HepG2 (cell line): Measurements from ENCODE around the gene BMPER. TPM values are rescaled to one million over a fixed set of nuclear protein-coding genes. Genes with fewer than 3 reads are reported as not detected.

Experiments used
- ATAC-seq: fragments of 200-7000 bp; cut with Tn5 transposase; 3 replicates; pipeline ENCODE4 v1.9.1; 2020; ENCODE audit warnings: mild to moderate bottlenecking, moderate library complexity
- BruUV-seq: library from RNA; stranded (reverse); fragments of 400-500 nt; replicated peaks from 2 replicates; lab custom pipeline; 2021; lab: Mats Ljungman, UMichigan
- CTCF ChIA-PET: fragments of 300-600 bp; formaldehyde crosslinking; extraction: SDS; loops from one replicate; lab custom pipeline; 2021; ENCODE audit warnings: low total read pairs, inconsistent platforms, low intra/inter-chr PET ratio; lab: Yijun Ruan, JAX
- POLR2A ChIA-PET: fragments of 350-600 bp; sonication (Branson Sonifier 250); formaldehyde crosslinking; loops from one replicate; lab custom pipeline; 2020; ENCODE audit warnings: antibody characterized with exemption, inconsistent platforms; lab: Yijun Ruan, JAX
- DNase-seq: peaks from one replicate; pipeline ENCODE4 v3.0.0-alpha.2; 2015; ENCODE audit warnings: low spot score
- FAIRE-seq: peaks from 3 replicates; lab custom pipeline; 2011; peaks lifted over from hg19 to GRCh38; lab: Jason Lieb, UNC
- H2AFZ ChIP-seq: one replicate; pipeline ENCODE4 v1.6.1; 2011; ENCODE audit warnings: low read length, inconsistent platforms
- H3K27ac ChIP-seq: fragments of 300-600 bp; 3 replicates; pipeline ENCODE4 v1.8.0; 2011; ENCODE audit warnings: mixed run types, mild to moderate bottlenecking, mixed read lengths, low read length, inconsistent platforms; ENCODE audit not compliant: insufficient read depth; ENCODE audit errors: extremely low read length
- H3K27me3 ChIP-seq, 2 experiments: fragments of 200-600 bp in 1 of 2; 2 replicates in 1 of 2; 3 replicates in 1 of 2; pipeline versions ENCODE4 v1.6.0 to v1.8.0; 2011; ENCODE audit warnings: low read length in 2 of 2, mild to moderate bottlenecking in 2 of 2, moderate library complexity in 2 of 2, inconsistent platforms in 1 of 2; ENCODE audit not compliant: insufficient read depth in 2 of 2, control insufficient read depth in 1 of 2
- H3K36me3 ChIP-seq, 2 experiments: fragments of 200-600 bp in 1 of 2; replicated peaks in 1 of 2; 2 replicates in 1 of 2; 3 replicates in 1 of 2; pipeline versions ENCODE4 v1.5.1 to v1.8.0; 2011; ENCODE audit warnings: low read length in 2 of 2, inconsistent platforms in 1 of 2; ENCODE audit not compliant: insufficient read depth in 2 of 2, control insufficient read depth in 1 of 2
- H3K4me1 ChIP-seq: 2 replicates; pipeline ENCODE4 v1.5.1; 2012; ENCODE audit warnings: low read length, inconsistent platforms; ENCODE audit not compliant: insufficient read depth
- H3K4me2 ChIP-seq: 2 replicates; pipeline ENCODE4 v1.6.0; 2011; ENCODE audit warnings: low read depth, low read length, inconsistent platforms
- H3K4me3 ChIP-seq, 3 experiments: fragments of 200-600 bp in 1 of 3; sonication (generic), shearing (Covaris generic) in 1 of 3; replicated peaks in 1 of 3; 2 replicates each; pipeline ENCODE4 v1.5.1; 2011 to 2016; ENCODE audit warnings: low read length in 3 of 3, inconsistent platforms in 2 of 3, low read depth in 2 of 3, mild to moderate bottlenecking in 2 of 3, control low read depth in 1 of 3, mixed read lengths in 1 of 3; ENCODE audit not compliant: insufficient read depth in 1 of 3
- H3K79me2 ChIP-seq: one replicate; pipeline ENCODE4 v1.6.1; 2011; ENCODE audit warnings: low read length, inconsistent platforms; ENCODE audit not compliant: insufficient read depth
- H3K9ac ChIP-seq: 2 replicates; pipeline ENCODE4 v1.6.0; 2011; ENCODE audit warnings: mild to moderate bottlenecking, low read depth, low read length, inconsistent platforms; ENCODE audit not compliant: insufficient read depth
- H3K9me3 ChIP-seq: 2 replicates; pipeline ENCODE4 v1.5.1; 2012; ENCODE audit warnings: mild to moderate bottlenecking, low read length
- H4K20me1 ChIP-seq: 2 replicates; pipeline ENCODE4 v1.6.0; 2011; ENCODE audit warnings: inconsistent platforms, mild to moderate bottlenecking, low read length, moderate library complexity; ENCODE audit not compliant: insufficient read depth
- KLF16 ChIP-seq, 2 experiments: sonication (generic) in 1 of 2; formaldehyde crosslinking in 1 of 2; IDR thresholded peaks; 2 replicates each; pipeline versions ENCODE4 v1.6.1 to v1.8.0; 2016 to 2023; ENCODE audit warnings: missing genetic modification reagents in 2 of 2, missing compliant biosample characterization in 1 of 2
- SNRNP70 ChIP-seq: fragments of 200-400 bp; formaldehyde crosslinking; IDR thresholded peaks from 2 replicates; pipeline ENCODE4 v1.6.1; 2017; ENCODE audit warnings: mild to moderate bottlenecking, low read depth, low read length, moderate library complexity
- ZNF441 ChIP-seq: sonication (generic); formaldehyde crosslinking; IDR thresholded peaks from 2 replicates; pipeline ENCODE4 v1.7.0; 2021; ENCODE audit warnings: missing genetic modification reagents, borderline replicate concordance
- ZNF724P ChIP-seq: sonication (generic); formaldehyde crosslinking; IDR thresholded peaks from 2 replicates; pipeline ENCODE4 v1.8.0; 2022; ENCODE audit warnings: missing genetic modification reagents, borderline replicate concordance
- ZNF761 ChIP-seq: sonication (generic); formaldehyde crosslinking; conservative IDR thresholded peaks from 2 replicates; pipeline ENCODE4 v1.4.0; 2020; ENCODE audit warnings: mild to moderate bottlenecking, missing genetic modification reagents
- WGBS: methylation state at CpG from one replicate; pipeline ENCODE4 v1.1.6; 2017; ENCODE audit warnings: low lambda C conversion rate; 5-methylcytosine and 5-hydroxymethylcytosine counted together
- in situ Hi-C: cut with HindIII; loops from 2 replicates; pipeline ENCODE4 v1.10.0; 2017; ENCODE audit warnings: low pct_unique_long_range_greater_than_20kb; ENCODE audit not compliant: extremely low pct_ligation_motif_present
- intact Hi-C: fragments of 100-400 bp; cut with micrococcal nuclease; formaldehyde crosslinking; loops from one replicate; pipeline ENCODE4 v1.10.0; 2022; ENCODE audit not compliant: unreplicated experiment
- polyA plus RNA-seq, 8 experiments: library from polyadenylated mRNA; depleted of rRNA in 3 of 8; stranded (reverse) in 7 of 8; unstranded in 1 of 8; fragments of >200 nt; fragmentation: Illumina TruSeq in 4 of 8; extraction: Trizol in 4 of 8; gene quantifications; 2 replicates each; pipeline versions ENCODE4 v1.2.1 to v1.2.3, GENCODE V29; 2011 to 2016; ENCODE audit warnings: low read depth in 4 of 8, missing spikeins in 1 of 8, mixed read lengths in 1 of 8; ENCODE audit not compliant: insufficient read depth in 1 of 8
- total RNA-seq, 5 experiments: library from RNA; depleted of rRNA; stranded (reverse); fragments of >200 nt; fragmentation: Illumina TruSeq; extraction: Trizol; gene quantifications; 2 replicates each; pipeline ENCODE4 v1.2.3, GENCODE V29; 2016; ENCODE audit warnings: low read depth in 1 of 5
- TF ChIP-seq, protein P1 (sequence below): sonication (generic); formaldehyde crosslinking; IDR thresholded peaks from 2 replicates; pipeline ENCODE4 v1.5.0; 2020; ENCODE audit warnings: mild to moderate bottlenecking, missing genetic modification reagents
- TF ChIP-seq, protein P2 (sequence below): sonication (generic); formaldehyde crosslinking; IDR thresholded peaks from 2 replicates; pipeline ENCODE4 v1.5.1; 2020; ENCODE audit warnings: missing genetic modification reagents, mild to moderate bottlenecking, borderline replicate concordance

Gene BMPER
- total and polyA plus RNA-seq, 2 of the 13 experiments (the other 11 are each of a cell fraction or from before 2014, with no cell fraction given): not detected

DNA sequence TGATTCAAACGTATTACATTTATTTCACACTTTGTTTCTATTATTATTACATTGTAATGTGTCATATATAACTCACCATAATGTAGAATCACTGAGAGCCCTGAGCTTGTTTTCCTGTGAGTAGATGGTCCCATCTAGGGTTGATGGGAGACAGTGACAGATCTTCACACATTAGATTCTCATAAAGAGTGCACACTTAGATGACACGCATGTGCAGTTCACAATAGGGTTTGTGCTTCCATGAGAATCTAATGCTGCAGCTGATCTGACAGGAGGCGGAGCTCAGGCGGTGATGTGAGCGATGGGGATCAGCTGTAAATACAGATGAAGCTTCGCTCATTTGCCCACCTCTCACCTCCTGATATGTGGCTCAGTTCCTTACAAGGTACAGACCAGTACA, 36.1 kb downstream of the BMPER start:
- Histone ChIP-seq H3K9me3 (no peaks in the 10 kb centered on the region), H3K4me3 (no peak overlapping the region), H3K4me2 (no peak overlapping the region), H3K79me2 (no peaks in the 10 kb centered on the region), H4K20me1 (no peaks in the 10 kb centered on the region), H3K27me3 (no peaks in the 10 kb centered on the region; a peak in 1 of 5 replicates), H3K4me1 (no peaks in the 10 kb centered on the region), H3K36me3 (no peaks in the 10 kb centered on the region), H3K9ac (no peak overlapping the region), H3K27ac (no peak overlapping the region), H2AFZ (no peak overlapping the region)
- TF ChIP-seq ZNF724P (CRISPR knock-in tag) (no peak), SNRNP70 (no peak)
- intact Hi-C loops: no loop called here
- in situ Hi-C loops: no loop called here
- 56% methylated on average over 6 of the region's 6 CpGs for WGBS
- ChIA-PET POLR2A (no interaction called here), CTCF (no interaction called here)
- BruUV-seq: no TSS peak
- no peak for DNase-seq
- ATAC-seq: no peak
- FAIRE-seq: no peak

DNA sequence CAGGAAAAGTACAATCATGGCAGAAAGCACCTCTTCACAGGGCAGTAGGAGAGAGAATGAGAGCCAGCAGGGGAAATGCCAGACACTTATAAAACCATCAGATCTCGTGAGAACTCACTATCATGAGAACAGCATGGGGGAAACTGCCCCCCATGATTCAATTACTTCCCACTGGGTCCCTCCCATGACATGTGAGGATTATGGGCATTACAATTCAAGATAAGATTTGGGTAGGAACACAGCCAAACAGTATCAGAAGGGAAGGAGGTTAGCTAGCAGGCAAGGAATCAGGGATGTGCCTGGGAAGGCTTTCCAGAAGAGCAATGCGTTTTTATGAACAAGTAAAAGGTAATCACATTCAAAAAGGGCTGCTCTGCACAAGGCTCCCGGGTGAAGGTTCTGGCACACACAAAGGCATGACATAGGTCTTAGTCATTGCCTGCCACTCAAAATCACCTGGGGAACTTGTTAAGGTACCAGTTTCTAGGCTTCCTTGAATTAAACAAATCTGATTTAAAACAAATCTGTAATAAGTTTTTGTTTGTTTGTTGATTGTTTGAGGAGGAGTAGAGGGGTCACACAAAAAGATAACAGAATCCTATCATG, 40.9 kb downstream of the BMPER start:
- no TSS peak for BruUV-seq
- TF ChIP-seq KLF16 (CRISPR knock-in tag; IDR thresholded peaks at IDR 0.05): no peak
- TF ChIP-seq, protein P1, sequence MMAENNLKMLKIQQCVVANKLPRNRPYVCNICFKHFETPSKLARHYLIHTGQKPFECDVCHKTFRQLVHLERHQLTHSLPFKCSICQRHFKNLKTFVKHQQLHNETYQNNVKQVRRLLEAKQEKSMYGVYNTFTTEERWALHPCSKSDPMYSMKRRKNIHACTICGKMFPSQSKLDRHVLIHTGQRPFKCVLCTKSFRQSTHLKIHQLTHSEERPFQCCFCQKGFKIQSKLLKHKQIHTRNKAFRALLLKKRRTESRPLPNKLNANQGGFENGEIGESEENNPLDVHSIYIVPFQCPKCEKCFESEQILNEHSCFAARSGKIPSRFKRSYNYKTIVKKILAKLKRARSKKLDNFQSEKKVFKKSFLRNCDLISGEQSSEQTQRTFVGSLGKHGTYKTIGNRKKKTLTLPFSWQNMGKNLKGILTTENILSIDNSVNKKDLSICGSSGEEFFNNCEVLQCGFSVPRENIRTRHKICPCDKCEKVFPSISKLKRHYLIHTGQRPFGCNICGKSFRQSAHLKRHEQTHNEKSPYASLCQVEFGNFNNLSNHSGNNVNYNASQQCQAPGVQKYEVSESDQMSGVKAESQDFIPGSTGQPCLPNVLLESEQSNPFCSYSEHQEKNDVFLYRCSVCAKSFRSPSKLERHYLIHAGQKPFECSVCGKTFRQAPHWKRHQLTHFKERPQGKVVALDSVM (CRISPR knock-in tag): no peak
- no peak for TF ChIP-seq ZNF441 (CRISPR knock-in tag)
- TF ChIP-seq ZNF761 (CRISPR knock-in tag): no peak
- TF ChIP-seq, protein P2, sequence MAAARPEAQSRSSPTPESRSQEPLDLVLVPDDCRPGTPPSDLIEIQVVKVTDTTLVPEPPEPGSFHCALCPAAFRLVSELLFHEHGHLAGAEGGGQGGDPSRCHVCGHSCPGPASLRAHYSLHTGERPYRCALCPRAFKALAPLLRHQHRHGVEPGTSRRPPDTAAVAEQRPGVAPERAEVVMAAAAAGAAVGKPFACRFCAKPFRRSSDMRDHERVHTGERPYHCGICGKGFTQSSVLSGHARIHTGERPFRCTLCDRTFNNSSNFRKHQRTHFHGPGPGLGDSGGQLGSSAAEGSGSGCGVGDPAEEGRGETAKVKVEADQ: no peak
- in situ Hi-C loops (no loop called here), intact Hi-C loops (no loop called here)
- H3K27ac ChIP-seq: no peak overlapping the region
- H2AFZ ChIP-seq: no peak overlapping the region
- no peaks in the 10 kb centered on the region for H3K4me1 ChIP-seq
- ChIA-PET POLR2A (no interaction called here), CTCF (no interaction called here)
- no peaks in the 10 kb centered on the region; a peak in 3 of 5 replicates for H3K27me3 ChIP-seq
- ATAC-seq: no peak
- FAIRE-seq: no peak
- H4K20me1 ChIP-seq: no peaks in the 10 kb centered on the region
- DNase-seq: no peak
- H3K36me3 ChIP-seq: no peaks in the 10 kb centered on the region
- H3K4me3 ChIP-seq: no peak overlapping the region
- 2% methylated on average over 3 of the region's 3 CpGs for WGBS
- H3K9me3 ChIP-seq: no peaks in the 10 kb centered on the region
- no peak overlapping the region for H3K9ac ChIP-seq
- H3K4me2 ChIP-seq: no peak overlapping the region
- no peaks in the 10 kb centered on the region for H3K79me2 ChIP-seq
